Prostate gland (tissue), 2 donors: ENCODE measurements around the gene PAM16. TPM values are rescaled to one million over a fixed set of nuclear protein-coding genes. Genes with fewer than 3 reads are reported as not detected.

Experiments
- DNase-seq: peaks from one replicate; pipeline ENCODE4 v3.0.0-alpha.2; 2019; ENCODE audit warnings: low spot score
- H3K27ac ChIP-seq, 2 donors: fragments of 200-600 bp; sonication (generic); 2 replicates each; pipeline ENCODE4 v1.5.1; 2017 to 2019
- H3K27me3 ChIP-seq: fragments of 200-600 bp; sonication (generic); replicated peaks from 2 replicates; pipeline ENCODE4 v1.5.1; 2019; ENCODE audit not compliant: insufficient read depth
- H3K36me3 ChIP-seq, 2 donors: fragments of 200-600 bp; sonication (generic); 1 replicate in 1 of 2; 2 replicates in 1 of 2; pipeline versions ENCODE4 v1.5.1 to v1.8.1; 2017 to 2019
- H3K4me1 ChIP-seq: fragments of 200-600 bp; sonication (generic); replicated peaks from 2 replicates; pipeline ENCODE4 v1.5.1; 2019
- H3K4me3 ChIP-seq, 2 donors: fragments of 200-600 bp; sonication (generic); 2 replicates each; pipeline ENCODE4 v1.5.1; 2017 to 2019
- H3K9me3 ChIP-seq: fragments of 200-600 bp; sonication (generic); 2 replicates; pipeline ENCODE4 v1.5.1; 2017
- CTCF ChIP-seq, 4 experiments: fragments of 200-600 bp in 2 of 4; fragments of 450-650 bp in 2 of 4; sonication (generic) in 2 of 4; IDR thresholded peaks; 1 replicate in 3 of 4; 2 replicates in 1 of 4; pipeline ENCODE4 v1.5.1; 2016 to 2019; ENCODE audit warnings: antibody characterized with exemption in 4 of 4, mild to moderate bottlenecking in 2 of 4, moderate library complexity in 2 of 4
- POLR2A ChIP-seq: fragments of 450-650 bp; IDR thresholded peaks from one replicate; pipeline ENCODE4 v1.6.1; 2016; ENCODE audit warnings: antibody characterized with exemption, mild to moderate bottlenecking
- POLR2AphosphoS5 ChIP-seq: sonication (generic); formaldehyde crosslinking; IDR thresholded peaks from one replicate; pipeline ENCODE4 v1.6.1; 2017; ENCODE audit warnings: antibody characterized with exemption
- WGBS: methylation state at CpG from one replicate; pipeline ENCODE4 v1.1.5; 2018; 5-methylcytosine and 5-hydroxymethylcytosine counted together
- intact Hi-C: fragments of 100-400 bp; cut with DNase I; formaldehyde crosslinking; loops from one replicate; pipeline ENCODE4 v1.14.2; 2022
- total RNA-seq, 2 donors: library from RNA; depleted of rRNA; stranded (reverse); fragments of >200 nt; gene quantifications; one replicate each; pipeline ENCODE4 v1.1.0, GENCODE V29; 2016

The PAM16 gene
- total RNA-seq, 2 donors from 2014 or later = 28.6 to 100 TPM

- peaks cover 9% of the 10 kb centered on the region for H3K4me1 ChIP-seq
- TF ChIP-seq POLR2A (no peak), CTCF (IDR thresholded peaks at IDR 0.05) (peak in 3 of 4 experiments; percentile 36 to 69 (median 62)), POLR2AphosphoS5 (peak; percentile 42)
- H3K4me3 ChIP-seq = peak overlapping the region; percentile 27 to 40
- intact Hi-C loops = loop anchor here (2.0 kb wide), 2 partner anchors 39 to 127 kb away; no protein-coding TSS in a partner anchor
- peak overlapping the region; percentile 65 to 73 for H3K27ac ChIP-seq
- peak; percentile 62 for DNase-seq
- H3K27me3 ChIP-seq = no peaks in the 10 kb centered on the region
- no peaks in the 10 kb centered on the region for H3K9me3 ChIP-seq
- 9% methylated on average over 14 of the region's 30 CpGs for WGBS
- no peaks in the 10 kb centered on the region for H3K36me3 ChIP-seq
These were observed 22.9 kb downstream of the PAM16 start for GRCh38 chr16:4328046-4328781.

GRCh38 chr16:4327386-4328045, 23.6 kb downstream of the PAM16 start:
- Histone ChIP-seq H3K4me3 (peak overlapping the region; percentile 27 to 40), H3K36me3 (no peaks in the 10 kb centered on the region), H3K4me1 (peaks cover 9% of the 10 kb centered on the region), H3K27me3 (no peaks in the 10 kb centered on the region), H3K27ac (peak overlapping the region; percentile 65 to 73), H3K9me3 (no peaks in the 10 kb centered on the region)
- 3% methylated on average over 33 of the region's 57 CpGs for WGBS
- TF ChIP-seq POLR2A (no peak), CTCF (IDR thresholded peaks at IDR 0.05) (no peak), POLR2AphosphoS5 (no peak)
- DNase-seq = no peak
- intact Hi-C loops = loop anchor here (2.0 kb wide), 2 partner anchors 39 to 127 kb away; no protein-coding TSS in a partner anchor

GRCh38 chr16:4325253-4325758, 25.8 kb downstream of the PAM16 start:
- WGBS = 77% methylated on average over 6 of the region's 6 CpGs
- Histone ChIP-seq H3K9me3 (no peaks in the 10 kb centered on the region), H3K36me3 (no peaks in the 10 kb centered on the region), H3K27me3 (no peaks in the 10 kb centered on the region), H3K27ac (peak overlapping the region; percentile 3 to 75), H3K4me3 (no peak overlapping the region), H3K4me1 (peaks cover 14% of the 10 kb centered on the region)
- no peak for DNase-seq
- TF ChIP-seq POLR2AphosphoS5 (no peak), POLR2A (no peak), CTCF (IDR thresholded peaks at IDR 0.05) (no peak)
- intact Hi-C loops = no loop called here

GRCh38 chr16:4324492-4325252, 26.4 kb downstream of the PAM16 start:
- no peak for DNase-seq
- TF ChIP-seq POLR2AphosphoS5 (no peak), CTCF (IDR thresholded peaks at IDR 0.05) (no peak), POLR2A (no peak)
- Histone ChIP-seq H3K36me3 (no peaks in the 10 kb centered on the region), H3K4me3 (no peak overlapping the region), H3K27me3 (no peaks in the 10 kb centered on the region), H3K27ac (peak overlapping the region; percentile 70 to 75), H3K9me3 (no peaks in the 10 kb centered on the region), H3K4me1 (peaks cover 17% of the 10 kb centered on the region)
- intact Hi-C loops = no loop called here
- WGBS = 58% methylated on average over 22 of the region's 22 CpGs
